K562 (cell line): ENCODE data around the gene POMGNT1. TPM values are rescaled to one million over a fixed set of nuclear protein-coding genes. Genes with fewer than 3 reads are reported as not detected.

Experiments
- ATAC-seq: fragments of 200-7000 bp; cut with Tn5 transposase; 3 replicates; pipeline ENCODE4 v1.9.1; 2020; ENCODE audit warnings: moderate library complexity
- BruUV-seq: library from RNA; stranded (reverse); fragments of 400-500 nt; replicated peaks from 2 replicates; lab custom pipeline; 2021; lab: Mats Ljungman, UMichigan
- CTCF ChIA-PET: fragments of 300-600 bp; formaldehyde crosslinking; extraction: SDS; loops from one replicate; lab custom pipeline; 2021; ENCODE audit warnings: low intra/inter-chr PET ratio; lab: Yijun Ruan, JAX
- POLR2A ChIA-PET: fragments of 300-600, 350-650 bp; sonication (Branson Sonifier 250); formaldehyde crosslinking; extraction: SDS; loops from one replicate; lab custom pipeline; 2021; ENCODE audit warnings: antibody characterized with exemption, inconsistent platforms; lab: Yijun Ruan, JAX
- DNase-seq, 4 experiments: peaks; one replicate each; pipeline versions ENCODE4 v3.0.0 to v3.0.0-alpha.2; 2011 to 2018; ENCODE audit warnings: low spot score in 3 of 4, mixed read lengths in 3 of 4; ENCODE audit errors: extremely low read depth in 1 of 4
- FAIRE-seq: peaks from 2 replicates; lab custom pipeline; 2011; peaks lifted over from hg19 to GRCh38; lab: Jason Lieb, UNC
- H2AFZ ChIP-seq: 2 replicates; pipeline ENCODE4 v1.6.0; 2011; ENCODE audit warnings: low read depth, low read length, control low read depth, inconsistent platforms
- H3K27ac ChIP-seq: fragments of 200-600 bp; 3 replicates; pipeline ENCODE4 v1.8.0; 2011; ENCODE audit warnings: low read depth, mild to moderate bottlenecking, control low read depth, inconsistent platforms, low read length, moderate library complexity, mixed read lengths; ENCODE audit errors: extremely low read depth
- H3K27me3 ChIP-seq, 2 experiments: fragments of 300-600 bp in 1 of 2; 2 replicates in 1 of 2; 3 replicates in 1 of 2; pipeline versions ENCODE4 v1.6.0 to v1.8.0; 2011; ENCODE audit warnings: inconsistent platforms in 2 of 2, low read length in 2 of 2, mild to moderate bottlenecking in 1 of 2, mixed read lengths in 1 of 2, moderate library complexity in 1 of 2; ENCODE audit not compliant: control insufficient read depth in 2 of 2, insufficient read depth in 2 of 2
- H3K36me3 ChIP-seq: fragments of 300-600 bp; 3 replicates; pipeline ENCODE4 v1.8.0; 2011; ENCODE audit warnings: mild to moderate bottlenecking, low read length, inconsistent platforms; ENCODE audit not compliant: control insufficient read depth, insufficient read depth
- H3K4me1 ChIP-seq, 2 experiments: fragments of 200-600 bp in 1 of 2; replicated peaks in 1 of 2; 2 replicates in 1 of 2; 3 replicates in 1 of 2; pipeline versions ENCODE4 v1.5.1 to v1.8.0; 2011; ENCODE audit warnings: inconsistent platforms in 2 of 2, low read length in 2 of 2, mild to moderate bottlenecking in 1 of 2, mixed read lengths in 1 of 2, moderate library complexity in 1 of 2; ENCODE audit not compliant: control insufficient read depth in 2 of 2, insufficient read depth in 2 of 2
- H3K4me2 ChIP-seq: 2 replicates; pipeline ENCODE4 v1.6.1; 2011; ENCODE audit warnings: low read length, control low read depth, inconsistent platforms, mixed read lengths; ENCODE audit not compliant: insufficient read depth
- H3K4me3 ChIP-seq: fragments of 200-600 bp; sonication (generic), shearing (Covaris generic); 2 replicates; pipeline ENCODE4 v1.5.1; 2016; ENCODE audit warnings: control low read depth, inconsistent platforms
- H3K79me2 ChIP-seq: fragments of 200-600 bp; 3 replicates; pipeline ENCODE4 v1.8.0; 2011; ENCODE audit warnings: low read length, inconsistent platforms; ENCODE audit not compliant: control insufficient read depth, insufficient read depth
- H3K9ac ChIP-seq, 2 experiments: 2 replicates each; pipeline versions ENCODE4 v1.6.0 to v1.6.1; 2011; ENCODE audit warnings: low read depth in 2 of 2, low read length in 2 of 2, control low read depth in 1 of 2, inconsistent platforms in 1 of 2, mild to moderate bottlenecking in 1 of 2, mixed read lengths in 1 of 2; ENCODE audit not compliant: insufficient read depth in 1 of 2
- H3K9me1 ChIP-seq: one replicate; pipeline ENCODE4 v1.6.0; 2011; ENCODE audit warnings: inconsistent platforms, mild to moderate bottlenecking, low read length, moderate library complexity; ENCODE audit not compliant: control insufficient read depth, insufficient read depth
- H3K9me3 ChIP-seq: replicated peaks from 2 replicates; pipeline ENCODE4 v1.5.1; 2011; ENCODE audit warnings: low read depth, low read length, inconsistent platforms; ENCODE audit not compliant: control insufficient read depth, insufficient read depth
- H4K20me1 ChIP-seq: replicated peaks from 2 replicates; pipeline ENCODE4 v1.6.1; 2011; ENCODE audit warnings: low read length, inconsistent platforms, mixed read lengths; ENCODE audit not compliant: control insufficient read depth, insufficient read depth
- E2F5 ChIP-seq: sonication (generic); formaldehyde crosslinking; IDR thresholded peaks from 2 replicates; pipeline ENCODE4 v1.8.0; 2022; ENCODE audit warnings: mild to moderate bottlenecking, missing genetic modification reagents
- ILK ChIP-seq: fragments of 450-650 bp; IDR thresholded peaks from 2 replicates; pipeline ENCODE4 v1.6.1; 2016; ENCODE audit warnings: missing genetic modification characterization, low read depth, mild to moderate bottlenecking, missing compliant biosample characterization, moderate library complexity, borderline replicate concordance
- RBM25 ChIP-seq: fragments of 200-400 bp; formaldehyde crosslinking; IDR thresholded peaks from 2 replicates; pipeline ENCODE4 v1.6.1; 2018; ENCODE audit warnings: low read length, low read depth, moderate library complexity; ENCODE audit not compliant: severe bottlenecking
- ZNF507 ChIP-seq: conservative IDR thresholded peaks from 2 replicates; pipeline ENCODE4 v1.6.1; 2017; ENCODE audit warnings: missing genetic modification characterization, missing compliant biosample characterization
- WGBS: fragments of 100-300 bp; shearing (Covaris generic); methylation state at CpG from one replicate; pipeline ENCODE4 v1.1.6; 2016; ENCODE audit warnings: low coverage, mixed read lengths; ENCODE audit not compliant: insufficient coverage; ENCODE audit errors: missing lambda C conversion rate; 5-methylcytosine and 5-hydroxymethylcytosine counted together
- in situ Hi-C: fragments of 300-500 bp; cut with MboI; formaldehyde crosslinking; loops from 4 replicates; pipeline ENCODE4 v1.15.0; 2018; ENCODE audit warnings: inconsistent platforms, mixed read lengths
- intact Hi-C: fragments of 100-400 bp; cut with micrococcal nuclease; formaldehyde crosslinking; loops from 2 replicates; pipeline ENCODE4 v1.14.2; 2022
- polyA plus RNA-seq, 8 experiments: library from polyadenylated mRNA; depleted of rRNA in 4 of 8; stranded (reverse) in 5 of 8; unstranded in 3 of 8; fragments of >200 nt; fragmentation: Nextera tagmentation in 2 of 8; fragmentation: Illumina TruSeq in 1 of 8; extraction: Ambion mirVana in 2 of 8; extraction: Trizol in 1 of 8; gene quantifications; 2 replicates each; pipeline versions ENCODE4 v1.2.1 to v1.2.3, GENCODE V29; 2011 to 2014; ENCODE audit warnings: inconsistent platforms in 1 of 8, missing spikeins in 1 of 8
- total RNA-seq, 7 experiments: library from RNA; depleted of rRNA in 6 of 7; stranded (reverse); fragments of >200 nt in 6 of 7; fragmentation: Illumina TruSeq in 2 of 7; extraction: Trizol in 2 of 7; gene quantifications; 2 replicates each; pipeline versions ENCODE4 v1.2.1 to v1.2.3, GENCODE V29; 2011 to 2021; ENCODE audit warnings: low replicate concordance in 1 of 7
- TF ChIP-seq, protein P1 (sequence below): fragments of 250-450 bp; sonication (Bioruptor Pico); IDR thresholded peaks from 2 replicates; pipeline ENCODE4 v1.5.0; 2021

POMGNT1 gene
- total and polyA plus RNA-seq, 9 of the 15 experiments (the other 6 are each of a cell fraction or from before 2014, with no cell fraction given), result 14.1 to 58.9 (median 37.8) TPM

GRCh38 chr1:46236882-46237281 lies 38.6 kb upstream of the POMGNT1 start:
- DNase-seq (no peak), ATAC-seq (no peak), FAIRE-seq (no peak)
- intact Hi-C loops (no loop called here), in situ Hi-C loops (no loop called here)
- no peaks in the 10 kb centered on the region for H3K4me1 ChIP-seq
- no peak overlapping the region for H3K4me2 ChIP-seq
- no peak overlapping the region for H3K9ac ChIP-seq
- H3K27me3 ChIP-seq, result no peaks in the 10 kb centered on the region
- H3K4me3 ChIP-seq, result no peak overlapping the region
- H4K20me1 ChIP-seq, result no peaks in the 10 kb centered on the region
- H2AFZ ChIP-seq, result no peak overlapping the region
- POLR2A ChIA-PET, result interaction anchor here (1.6 kb wide), 1 partner anchor 10 kb away, joined by 6 read pairs; no protein-coding TSS in a partner anchor
- no peaks in the 10 kb centered on the region for H3K79me2 ChIP-seq
- TF ChIP-seq, protein P1, sequence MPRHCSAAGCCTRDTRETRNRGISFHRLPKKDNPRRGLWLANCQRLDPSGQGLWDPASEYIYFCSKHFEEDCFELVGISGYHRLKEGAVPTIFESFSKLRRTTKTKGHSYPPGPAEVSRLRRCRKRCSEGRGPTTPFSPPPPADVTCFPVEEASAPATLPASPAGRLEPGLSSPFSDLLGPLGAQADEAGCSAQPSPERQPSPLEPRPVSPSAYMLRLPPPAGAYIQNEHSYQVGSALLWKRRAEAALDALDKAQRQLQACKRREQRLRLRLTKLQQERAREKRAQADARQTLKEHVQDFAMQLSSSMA (CRISPR knock-in tag), result no peak
- peak; percentile 75 for TF ChIP-seq RBM25
- TF ChIP-seq ZNF507 (tag), result peak; percentile 95
- TF ChIP-seq ILK (tag), result no peak
- no peak for TF ChIP-seq E2F5 (CRISPR knock-in tag)
- WGBS, result 9% methylated on average over 4 of the region's 4 CpGs
- H3K9me1 ChIP-seq, result no peaks in the 10 kb centered on the region
- H3K36me3 ChIP-seq, result no peaks in the 10 kb centered on the region
- CTCF ChIA-PET, result no interaction called here
- no TSS peak for BruUV-seq
- H3K9me3 ChIP-seq, result no peaks in the 10 kb centered on the region
- no peak overlapping the region for H3K27ac ChIP-seq
